HG02678 (cell line): ENCODE data around the gene FXYD7.
"Not testable (repeated sequence)": the region's sequence is repeated elsewhere in the genome, so short reads cannot be mapped to it uniquely, and the experiment has no call there.

Source experiments
- ATAC-seq: cut with Tn5 transposase; IDR thresholded peaks from one replicate; pipeline ENCODE4 v1.9.1; 2021; ENCODE audit warnings: mild to moderate bottlenecking, moderate library complexity; ENCODE audit not compliant: unreplicated experiment

The FXYD7 gene

GRCh38 chr19:35125749-35126623 lies 17.1 kb upstream of the FXYD7 start:
- ATAC-seq = no peak

GRCh38 chr19:35126624-35126959 lies 16.5 kb upstream of the FXYD7 start:
- ATAC-seq = no peak

DNA sequence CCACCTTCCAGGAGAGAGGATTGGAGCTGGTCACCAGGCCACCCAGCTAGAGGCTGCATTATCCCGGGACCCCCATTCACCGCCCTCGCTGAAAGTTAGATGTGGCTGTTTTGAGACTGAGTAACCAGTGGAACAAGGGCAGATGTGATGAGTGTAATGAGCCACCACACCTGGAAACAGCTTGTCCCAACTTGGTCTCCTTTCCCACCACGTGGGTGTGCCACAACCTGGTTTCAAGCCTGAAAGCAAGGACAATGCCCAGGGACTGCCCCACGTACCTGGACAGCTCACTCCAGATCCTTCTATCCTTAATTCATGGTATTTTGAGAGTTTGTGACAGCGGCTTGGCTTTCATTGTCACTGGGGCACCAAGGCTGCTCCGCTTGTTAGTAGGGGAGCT lies 15.2 kb upstream of the FXYD7 start:
- no peak for ATAC-seq

DNA sequence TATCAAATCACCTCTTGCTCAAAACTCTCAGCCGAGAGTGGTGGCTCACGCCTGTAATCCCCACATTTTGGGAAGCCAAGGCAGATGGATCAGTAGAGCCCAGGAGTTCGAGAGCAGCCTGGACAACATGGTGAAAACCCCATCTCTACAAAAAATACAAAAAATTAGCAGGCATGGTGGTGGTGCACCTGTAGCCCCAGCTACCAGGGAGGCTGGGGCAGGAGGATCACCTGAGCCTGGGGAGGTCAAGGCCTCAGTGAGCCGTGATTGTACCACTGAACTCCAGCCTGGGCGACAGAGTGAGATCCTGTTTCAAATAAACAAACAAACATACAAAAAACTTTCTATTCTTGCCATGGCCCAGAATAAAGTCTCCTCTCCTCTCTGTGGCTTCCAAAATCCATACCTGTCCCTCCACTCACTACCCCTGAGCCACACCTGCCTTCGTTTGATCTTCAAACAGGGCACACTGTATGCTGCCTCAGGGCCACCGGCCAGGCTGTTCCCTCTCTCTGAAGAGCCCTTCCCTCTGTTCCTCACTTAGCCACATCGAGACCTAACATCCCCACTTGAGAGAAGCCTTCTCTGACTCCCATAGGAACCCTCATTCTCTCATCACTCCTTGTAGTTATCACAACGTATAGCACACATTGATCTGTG lies 14.5 kb upstream of the FXYD7 start:
- no peak for ATAC-seq

DNA sequence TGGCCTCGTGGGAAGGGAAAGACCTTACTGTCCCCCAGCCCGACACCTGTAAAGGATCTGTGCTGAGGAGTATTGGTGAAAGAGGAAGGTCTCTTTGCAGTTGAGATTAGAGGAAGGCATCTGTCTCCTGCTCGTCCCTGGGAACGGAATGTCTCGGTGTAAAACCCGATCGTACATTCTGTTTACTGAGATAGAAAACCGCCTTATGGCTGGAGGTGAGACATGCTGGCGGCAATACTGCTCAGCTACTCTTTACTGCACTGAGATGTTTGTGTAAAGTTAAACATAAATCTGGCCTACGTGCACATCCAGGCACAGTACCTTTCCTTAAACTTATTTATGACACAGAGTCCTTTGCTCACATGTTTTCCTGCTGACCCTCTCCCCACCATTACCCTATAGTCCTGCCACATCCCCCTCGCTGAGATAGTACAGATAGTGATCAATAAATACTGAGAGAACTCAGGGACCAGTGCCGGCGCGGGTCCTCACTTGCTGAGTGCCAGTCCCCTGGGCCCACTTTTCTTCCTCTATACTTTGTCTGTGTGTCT lies 13.3 kb upstream of the FXYD7 start:
- ATAC-seq = not testable (repeated sequence)

DNA sequence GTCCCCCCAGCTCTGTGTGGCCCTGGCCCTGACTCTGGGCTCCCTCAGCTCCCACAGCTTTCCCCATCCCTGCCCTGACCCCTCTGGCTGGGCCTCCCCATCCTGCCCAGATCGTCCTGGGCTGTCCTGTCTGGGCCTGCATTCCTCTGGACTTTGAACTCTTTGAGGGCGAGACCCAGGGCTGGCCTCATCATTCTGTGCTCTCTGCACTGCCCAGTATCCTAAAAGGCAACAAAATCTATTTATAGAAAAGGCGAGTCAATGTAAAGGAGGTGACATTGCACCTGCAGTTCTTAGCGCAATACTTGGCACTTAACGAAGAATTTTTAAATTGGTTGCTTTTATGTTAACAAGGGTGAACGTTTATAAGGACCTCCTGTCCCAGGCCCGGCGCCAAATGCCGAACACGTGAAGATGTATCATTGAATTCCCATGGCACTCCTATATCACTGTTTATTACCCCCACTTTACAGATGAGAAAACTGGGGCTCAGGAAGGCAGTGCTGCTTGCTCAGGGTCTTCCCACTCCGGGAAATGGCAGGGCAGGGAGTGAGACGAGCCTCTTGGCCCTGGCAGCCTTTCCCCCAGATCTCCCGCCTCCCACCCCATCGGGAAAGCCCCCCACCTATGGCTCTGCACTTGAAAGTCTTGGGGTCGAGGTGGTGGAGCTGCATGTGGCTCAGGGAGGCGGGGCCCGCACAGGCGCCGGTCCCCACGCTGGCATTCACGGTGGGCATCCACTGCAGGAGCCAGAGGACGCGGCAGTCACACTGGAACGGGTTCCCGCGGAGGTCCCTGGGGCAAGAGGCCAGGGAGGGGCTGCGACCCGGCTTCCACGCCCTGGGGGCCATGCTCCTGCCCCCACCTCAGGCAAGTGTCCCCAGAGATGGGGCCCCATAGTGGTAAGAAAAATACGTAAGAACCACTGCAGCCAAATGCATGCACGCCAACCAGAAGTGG lies 12.0 kb upstream of the FXYD7 start:
- no peak for ATAC-seq

DNA sequence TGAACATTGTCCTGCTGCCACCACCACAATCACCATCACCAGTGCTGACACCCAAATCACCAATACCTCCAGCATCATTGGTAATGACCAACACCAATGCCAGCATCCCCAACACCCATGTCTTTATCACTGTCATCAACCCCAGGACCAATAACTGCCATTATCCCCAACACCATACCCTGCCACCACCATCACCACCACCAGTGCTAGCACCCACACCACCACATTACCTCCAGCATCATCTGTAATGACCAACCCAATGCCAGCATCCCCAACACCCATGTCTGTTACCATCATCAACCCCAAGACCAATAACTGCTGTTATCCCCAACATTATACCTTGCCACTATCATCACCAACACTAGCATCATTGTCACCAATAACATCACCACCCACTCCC lies 10.8 kb upstream of the FXYD7 start:
- no peak for ATAC-seq

DNA sequence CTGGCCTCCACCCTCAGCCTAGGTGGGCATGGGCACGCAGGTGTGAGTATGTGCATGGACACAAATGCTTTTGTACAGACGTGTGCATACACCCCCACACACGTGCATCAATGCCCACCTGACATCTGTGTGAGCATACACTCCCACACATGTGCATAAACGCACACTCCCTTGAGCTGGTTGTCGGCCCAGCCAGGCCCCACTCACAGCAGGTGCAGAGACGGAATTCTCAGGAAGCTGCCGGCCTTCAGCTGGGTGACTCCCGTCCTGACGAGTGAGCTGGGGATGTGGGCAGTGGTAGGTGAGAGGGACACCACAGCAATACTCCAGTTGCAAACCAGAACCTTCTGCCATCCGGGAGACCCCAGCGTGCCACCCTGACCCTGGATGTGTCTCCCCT lies 9.2 kb upstream of the FXYD7 start:
- ATAC-seq = no peak

GRCh38 chr19:35134601-35135242 lies 8.3 kb upstream of the FXYD7 start, which contains the start of gene LGI4:
LGI4 (minus strand) TSS chr19:35135059; CDS start chr19:35134680, 379 bp downstream.
- no peak for ATAC-seq

- no peak for ATAC-seq
Observed at GRCh38 chr19:35135389-35135909, 7.6 kb upstream of the FXYD7 start.

DNA sequence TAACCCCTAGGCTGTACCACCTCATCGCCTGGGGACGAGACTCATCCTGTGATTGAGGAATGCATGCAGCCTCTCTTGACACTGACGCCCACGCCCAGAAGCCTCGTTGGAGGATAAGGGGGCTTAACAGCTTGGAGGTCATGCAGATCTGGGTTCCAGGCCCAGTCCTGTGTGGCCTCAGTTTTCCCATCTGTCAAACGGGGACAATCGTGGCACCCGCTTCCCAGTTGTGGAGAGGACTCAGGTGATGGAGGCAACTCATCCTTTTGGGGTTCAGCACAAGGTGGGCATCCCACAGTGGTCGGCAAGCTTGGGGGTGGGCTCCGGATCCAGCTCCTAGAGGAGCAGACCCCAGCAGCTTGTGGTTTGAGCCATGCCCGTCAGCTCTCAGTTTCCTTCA lies 6.8 kb upstream of the FXYD7 start:
- ATAC-seq = no peak

DNA sequence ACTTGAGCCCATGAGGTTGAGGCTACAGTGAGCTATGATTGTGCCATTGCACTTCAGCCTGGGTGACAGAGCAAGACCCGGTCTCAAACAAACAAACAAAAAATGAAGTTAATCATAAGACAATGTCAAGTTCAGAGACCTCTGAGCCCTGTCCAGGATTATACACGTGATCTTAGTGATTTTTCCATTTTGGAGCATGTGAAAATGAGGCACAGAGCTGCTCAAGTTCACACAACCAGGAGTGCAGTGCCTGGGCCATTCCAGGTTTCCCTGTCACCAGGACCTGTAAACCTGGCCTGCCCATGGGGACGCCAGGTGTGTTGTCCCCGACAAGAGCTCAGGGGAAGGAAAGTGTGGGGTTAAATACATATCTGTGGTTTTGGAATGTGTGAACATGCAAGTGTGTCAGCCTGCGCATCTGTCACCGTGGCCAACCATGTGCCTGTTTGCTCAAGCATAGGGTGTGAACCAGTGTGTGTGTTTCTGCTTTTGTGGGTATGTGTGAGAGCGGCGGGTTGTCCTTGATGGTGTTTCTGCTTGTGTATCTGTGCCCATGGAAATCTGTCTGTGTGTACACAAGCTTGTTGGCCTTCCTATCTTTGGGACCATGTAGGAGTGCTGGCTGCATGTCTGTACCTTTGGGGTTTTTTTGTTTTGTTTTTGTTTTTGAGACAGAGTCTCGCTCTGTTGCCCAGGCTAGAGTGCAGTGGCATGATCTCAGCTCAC lies 5.9 kb upstream of the FXYD7 start:
- ATAC-seq = no peak

DNA sequence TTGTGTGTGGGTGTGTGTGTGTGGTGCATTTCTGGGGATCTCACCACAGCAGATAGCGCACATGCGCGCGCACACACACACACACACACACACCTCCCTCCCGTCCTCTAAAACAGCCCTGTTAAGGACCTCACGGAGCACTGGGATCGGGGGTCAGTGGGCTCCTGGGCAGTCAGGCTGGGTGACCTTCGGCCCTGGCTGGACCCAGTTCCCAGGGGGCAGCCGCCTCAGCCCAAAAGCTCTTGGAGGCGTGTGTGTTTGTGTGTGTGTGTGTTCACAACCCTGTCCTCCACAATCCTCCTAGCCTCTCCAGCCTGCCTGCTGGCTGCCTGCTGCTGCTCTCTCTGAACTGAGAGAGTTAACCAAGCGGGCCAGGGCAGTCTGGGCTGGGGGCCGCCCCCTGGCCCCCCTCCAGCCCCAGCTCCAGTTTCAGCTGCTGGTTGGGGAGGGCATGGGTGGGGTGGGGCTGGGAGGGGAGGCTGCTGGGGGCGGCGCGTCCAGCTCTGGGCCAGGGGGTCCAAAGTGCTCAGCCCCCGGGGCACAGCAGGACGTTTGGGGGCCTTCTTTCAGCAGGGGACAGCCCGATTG lies 4.7 kb upstream of the FXYD7 start, which contains the start of gene FXYD1:
Gene FXYD1, plus strand, starts transcription at position 520 of the 588 bp plus-strand sequence. CDS start 1,256 bp downstream, outside the sequence.
- no peak for ATAC-seq

DNA sequence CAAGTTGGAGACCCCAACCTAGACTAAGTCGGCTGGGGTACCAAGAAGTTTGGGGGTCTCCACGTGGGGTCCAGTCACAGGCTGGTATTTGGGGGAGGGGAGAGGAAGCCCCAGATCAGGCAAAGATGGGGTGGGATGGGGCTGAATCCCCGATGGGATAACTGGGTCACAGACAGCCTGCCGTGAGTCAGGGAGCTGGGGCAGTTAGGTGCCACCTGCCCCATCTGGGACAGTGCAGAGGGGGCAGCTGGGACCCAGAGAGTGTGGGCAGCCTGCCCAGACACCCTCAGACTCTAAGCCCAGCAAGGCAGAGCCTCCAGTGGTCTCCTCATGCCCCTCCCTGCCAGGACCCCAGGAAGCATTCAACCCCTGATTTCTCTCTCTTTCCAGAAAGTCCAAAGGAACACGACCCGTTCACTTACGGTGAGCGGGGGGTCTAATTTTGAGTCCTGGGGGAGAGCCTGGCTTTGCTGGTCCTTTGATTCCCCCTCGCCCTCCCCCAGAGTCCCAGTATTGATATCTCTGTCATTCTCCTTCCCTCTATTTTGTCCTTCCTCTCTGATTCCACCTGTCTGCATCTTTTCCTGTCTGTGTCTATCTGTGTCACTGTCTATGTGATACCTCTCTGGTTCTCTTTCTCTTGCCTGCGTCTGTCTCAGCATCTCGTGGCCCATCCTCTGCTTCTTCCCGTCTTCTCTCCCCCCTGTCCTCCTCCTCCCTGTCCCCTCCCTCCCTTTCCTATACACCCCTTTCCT lies 2.7 kb upstream of the FXYD7 start:
- ATAC-seq = no peak

GRCh38 chr19:35140962-35141836 lies 1.9 kb upstream of the FXYD7 start:
- ATAC-seq = peak; percentile 61

- no peak for ATAC-seq
Observed at GRCh38 chr19:35141837-35142605, 1.0 kb upstream of the FXYD7 start.
